ENCODE data around the gene ACTR2.
A peak's percentile ranks its signal among the peaks of the same experiment; 100 is the strongest.

The ACTR2 gene

GRCh38 chr2:65279756-65280155 lies 52.1 kb downstream of the ACTR2 start:
- DNase-seq (ENCODE audit: low read depth) = no peak

GRCh38 chr2:65281627-65282351 lies 54.2 kb downstream of the ACTR2 start:
- DNase-seq (ENCODE audit: low read depth) = no peak

- no peak for DNase-seq (ENCODE audit: low read depth)
These were observed 54.9 kb downstream of the ACTR2 start for GRCh38 chr2:65282477-65283053.

- no peak for DNase-seq (ENCODE audit: low read depth)
These were observed 59.7 kb downstream of the ACTR2 start for GRCh38 chr2:65287364-65287763.

GRCh38 chr2:65291216-65292105 lies 63.8 kb downstream of the ACTR2 start:
- no peak for DNase-seq (ENCODE audit: low read depth)

GRCh38 chr2:65292106-65292400 lies 64.4 kb downstream of the ACTR2 start:
- DNase-seq (ENCODE audit: low read depth) = no peak

GRCh38 chr2:65292461-65293011 lies 64.9 kb downstream of the ACTR2 start:
- peak; percentile 14 for DNase-seq (ENCODE audit: low read depth)

GRCh38 chr2:65293376-65293775 lies 65.7 kb downstream of the ACTR2 start:
- no peak for DNase-seq (ENCODE audit: low read depth)

GRCh38 chr2:65294136-65294535 lies 66.5 kb downstream of the ACTR2 start:
- DNase-seq (ENCODE audit: low read depth) = no peak

- no peak for DNase-seq (ENCODE audit: low read depth)
These were observed 67.1 kb downstream of the ACTR2 start for GRCh38 chr2:65294701-65295100.

- DNase-seq (ENCODE audit: low read depth) = no peak
These were observed 69.3 kb downstream of the ACTR2 start for GRCh38 chr2:65296971-65297370.

GRCh38 chr2:65297544-65297943 lies 69.9 kb downstream of the ACTR2 start:
- DNase-seq (ENCODE audit: low read depth) = no peak

GRCh38 chr2:65298089-65298488 lies 70.5 kb downstream of the ACTR2 start:
- DNase-seq (ENCODE audit: low read depth) = no peak

- DNase-seq (ENCODE audit: low read depth) = no peak
These were observed 71.6 kb downstream of the ACTR2 start for GRCh38 chr2:65299246-65299645.

GRCh38 chr2:65300134-65300760 lies 72.6 kb downstream of the ACTR2 start:
- peak; percentile 48 for DNase-seq (ENCODE audit: low read depth)

GRCh38 chr2:65300761-65301711 lies 73.4 kb downstream of the ACTR2 start:
- DNase-seq (ENCODE audit: low read depth) = peak; percentile 72

- DNase-seq (ENCODE audit: low read depth) = no peak
These were observed 78.3 kb downstream of the ACTR2 start for GRCh38 chr2:65305934-65306333.

- no peak for DNase-seq (ENCODE audit: low read depth)
These were observed 82.1 kb downstream of the ACTR2 start for GRCh38 chr2:65309699-65310098.

GRCh38 chr2:65311049-65311448 lies 83.4 kb downstream of the ACTR2 start:
- no peak for DNase-seq (ENCODE audit: low read depth)

- no peak for DNase-seq (ENCODE audit: low read depth)
These were observed 84.0 kb downstream of the ACTR2 start for GRCh38 chr2:65311596-65311995.

All from GM04504 (cell line).